Fibroblast of lung (primary cell): ENCODE measurements around the gene ZNF860.

ENCODE experiments used
- EZH2 ChIP-seq: IDR thresholded peaks from 2 replicates; pipeline ENCODE4 v1.5.1; 2012; ENCODE audit warnings: low read length, control low read depth, mild to moderate bottlenecking; ENCODE audit errors: missing control alignments
- TF ChIP-seq, protein P1 (sequence below), 2 donors: IDR thresholded peaks in 1 of 2; conservative IDR thresholded peaks in 1 of 2; 1 replicate in 1 of 2; 2 replicates in 1 of 2; pipeline ENCODE4 v1.5.1; 2011 to 2012; ENCODE audit warnings: low read length in 2 of 2, control low read depth in 1 of 2, inconsistent platforms in 1 of 2, low read depth in 1 of 2, mild to moderate bottlenecking in 1 of 2

DNA sequence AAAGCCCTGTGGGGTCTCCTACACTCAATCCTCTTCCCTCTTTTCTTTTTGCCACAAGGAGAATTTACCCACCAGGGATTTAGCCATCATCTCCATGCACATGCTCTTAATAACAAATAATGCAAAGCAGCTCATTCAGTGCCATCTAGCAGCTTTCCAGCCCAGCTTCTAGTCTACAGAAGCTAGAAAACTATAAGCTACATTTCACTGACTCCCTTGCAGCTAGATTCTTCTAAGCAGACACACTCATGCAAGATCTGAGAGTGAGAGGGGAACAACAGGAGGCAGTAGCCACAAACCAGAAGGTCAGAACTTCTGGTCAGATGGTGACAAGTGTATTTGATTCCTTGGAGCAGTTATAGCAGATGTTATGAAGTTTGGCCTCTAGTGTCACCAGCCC, 26.0 kb upstream of the ZNF860 start:
- TF ChIP-seq EZH2 = no peak
- TF ChIP-seq, protein P1, sequence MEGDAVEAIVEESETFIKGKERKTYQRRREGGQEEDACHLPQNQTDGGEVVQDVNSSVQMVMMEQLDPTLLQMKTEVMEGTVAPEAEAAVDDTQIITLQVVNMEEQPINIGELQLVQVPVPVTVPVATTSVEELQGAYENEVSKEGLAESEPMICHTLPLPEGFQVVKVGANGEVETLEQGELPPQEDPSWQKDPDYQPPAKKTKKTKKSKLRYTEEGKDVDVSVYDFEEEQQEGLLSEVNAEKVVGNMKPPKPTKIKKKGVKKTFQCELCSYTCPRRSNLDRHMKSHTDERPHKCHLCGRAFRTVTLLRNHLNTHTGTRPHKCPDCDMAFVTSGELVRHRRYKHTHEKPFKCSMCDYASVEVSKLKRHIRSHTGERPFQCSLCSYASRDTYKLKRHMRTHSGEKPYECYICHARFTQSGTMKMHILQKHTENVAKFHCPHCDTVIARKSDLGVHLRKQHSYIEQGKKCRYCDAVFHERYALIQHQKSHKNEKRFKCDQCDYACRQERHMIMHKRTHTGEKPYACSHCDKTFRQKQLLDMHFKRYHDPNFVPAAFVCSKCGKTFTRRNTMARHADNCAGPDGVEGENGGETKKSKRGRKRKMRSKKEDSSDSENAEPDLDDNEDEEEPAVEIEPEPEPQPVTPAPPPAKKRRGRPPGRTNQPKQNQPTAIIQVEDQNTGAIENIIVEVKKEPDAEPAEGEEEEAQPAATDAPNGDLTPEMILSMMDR (conservative IDR thresholded peaks at IDR 0.05 in 1 of 2, IDR thresholded peaks at IDR 0.05 in 1 of 2; ENCODE audit: low read depth in 1 of 2, low read length in 2 of 2) = no peak
